GM21528 (cell line): ENCODE data around the gene GTF2IRD1.

Source experiments
- ATAC-seq: cut with Tn5 transposase; IDR thresholded peaks from one replicate; pipeline ENCODE4 v1.9.1; 2021; ENCODE audit warnings: mild to moderate bottlenecking, moderate library complexity; ENCODE audit not compliant: unreplicated experiment, low FRiP score

Gene GTF2IRD1

DNA sequence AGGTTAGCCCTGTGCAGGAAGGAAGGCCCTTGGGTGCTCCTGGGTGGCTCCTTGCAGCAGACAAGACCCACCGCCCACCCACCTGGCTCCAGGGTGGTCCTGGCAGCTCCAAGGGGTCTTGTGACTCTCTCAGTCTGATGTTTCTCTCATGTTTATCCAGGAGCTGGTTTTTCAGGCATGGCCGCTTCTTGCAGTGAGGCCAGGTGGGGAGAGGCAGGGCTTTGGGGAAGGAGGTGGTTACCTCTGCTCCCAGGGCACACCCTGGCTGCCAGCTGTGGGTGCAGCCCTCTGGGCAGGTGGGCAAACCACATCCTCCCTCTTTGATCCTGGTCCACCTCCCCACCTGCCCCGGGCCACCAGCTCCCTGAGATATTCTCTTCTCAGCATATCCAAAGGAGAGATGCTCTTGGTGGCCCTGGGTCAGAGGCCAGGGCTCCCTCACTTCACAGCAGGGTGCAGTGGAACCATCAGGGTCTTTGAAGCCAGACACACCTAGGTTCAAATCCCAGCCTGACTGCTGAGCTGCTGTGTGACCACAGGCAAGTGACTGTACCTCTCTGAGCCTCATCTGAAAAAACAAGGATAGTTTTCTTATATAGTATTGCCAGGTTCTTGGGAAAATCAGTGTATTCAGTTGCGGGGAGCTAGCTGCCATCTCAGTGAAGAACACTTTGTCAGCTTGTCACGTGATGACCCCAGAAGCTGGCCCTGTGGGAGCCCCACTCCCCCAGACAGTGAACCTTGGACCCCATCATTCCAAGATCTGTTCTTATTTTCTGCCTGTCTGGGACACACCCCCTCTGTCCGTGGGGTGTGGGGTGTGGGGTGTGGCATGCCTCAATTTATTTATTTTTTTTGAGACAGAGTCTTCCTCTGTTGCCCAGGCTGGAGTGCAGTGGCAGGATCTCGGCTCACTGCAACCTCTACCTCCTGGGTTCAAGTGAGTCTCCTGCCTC lies 11.5 kb downstream of the GTF2IRD1 start:
- ATAC-seq: no peak

DNA sequence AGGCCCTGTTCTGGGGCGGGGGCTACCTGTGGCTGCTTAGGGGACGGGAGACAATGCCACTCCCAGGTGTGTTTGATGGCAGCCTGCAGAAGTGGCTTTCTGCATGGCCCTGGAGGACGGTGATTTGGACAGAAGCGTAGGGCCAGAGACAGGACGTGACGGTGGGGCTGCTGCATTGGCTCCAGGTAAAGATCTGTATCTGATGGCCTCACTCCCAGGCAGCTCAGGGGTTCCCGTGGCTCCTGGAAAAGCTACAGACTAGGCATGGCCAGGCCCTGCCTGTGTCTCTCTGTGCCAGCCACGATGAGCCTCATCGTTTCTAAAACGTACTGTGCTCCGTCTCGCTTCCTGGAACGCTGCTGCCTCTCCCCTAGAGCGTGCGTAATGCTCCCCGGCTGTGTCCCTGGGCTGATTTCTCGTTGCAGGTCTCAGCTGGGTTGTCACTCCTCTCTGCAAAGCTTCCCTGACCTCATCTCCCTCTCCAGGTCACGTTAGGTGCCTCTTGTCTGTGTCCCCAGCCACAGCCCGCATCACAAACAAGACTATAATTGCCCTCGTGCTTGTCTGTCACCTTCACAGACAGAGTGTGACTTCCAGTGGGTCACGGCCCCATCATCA lies 12.6 kb downstream of the GTF2IRD1 start:
- no peak for ATAC-seq

DNA sequence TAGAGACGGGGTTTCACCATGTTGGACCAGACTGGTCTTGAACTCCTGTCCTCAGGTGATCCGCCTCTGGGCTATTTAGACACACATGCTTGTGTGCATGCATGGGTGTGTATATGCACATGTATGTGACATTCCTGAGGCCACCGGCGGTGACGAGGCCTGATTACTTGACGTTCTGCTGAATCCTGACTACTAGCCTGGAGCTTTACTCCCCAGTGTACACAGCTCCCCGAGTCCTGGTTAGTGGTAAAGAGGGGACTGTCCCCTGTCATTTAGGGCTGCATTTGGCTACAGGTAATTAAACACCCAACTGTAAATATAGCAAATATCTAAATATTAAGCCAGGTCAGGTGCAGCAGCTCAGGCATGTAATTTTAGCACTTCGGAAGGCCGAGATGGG lies 14.2 kb downstream of the GTF2IRD1 start:
- ATAC-seq: no peak

DNA sequence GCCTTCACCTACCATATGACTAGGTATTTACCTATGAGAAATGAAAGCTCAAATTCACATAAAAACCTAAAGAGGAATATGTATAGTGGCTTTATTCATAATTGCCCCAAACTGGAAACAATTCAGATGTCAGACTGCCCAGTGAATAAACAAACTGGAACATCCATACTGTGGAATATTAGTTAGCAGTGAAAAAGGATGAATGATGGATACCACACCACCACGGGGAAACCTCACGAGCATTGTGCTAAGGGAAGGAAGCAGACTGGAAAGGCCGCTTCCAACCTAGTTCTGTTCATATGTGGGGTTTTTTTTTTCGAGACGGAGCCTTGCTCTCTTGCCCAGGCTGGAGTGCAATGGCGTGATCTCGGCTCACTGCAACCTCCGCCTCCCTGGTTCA lies 16.8 kb downstream of the GTF2IRD1 start:
- ATAC-seq: no peak

DNA sequence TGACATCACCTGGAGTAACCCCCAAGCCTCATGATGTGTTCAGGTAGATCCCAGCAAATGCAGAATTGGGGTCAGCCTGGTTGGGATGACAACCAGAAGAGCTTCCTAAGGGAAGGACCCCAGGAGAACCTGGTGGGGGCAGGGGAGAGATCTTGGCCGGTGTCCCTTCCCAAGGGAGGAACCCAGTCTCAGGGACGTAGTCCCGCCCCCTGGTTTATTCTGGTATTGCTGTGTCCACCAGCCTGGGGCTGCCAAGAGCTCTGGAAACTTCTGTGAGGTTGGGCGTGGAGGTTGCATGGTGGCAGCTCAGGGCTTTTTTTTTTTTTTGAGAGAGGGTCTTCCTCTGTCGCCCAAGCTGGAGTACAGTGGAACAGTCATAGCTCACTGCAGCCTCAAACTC lies 19.4 kb downstream of the GTF2IRD1 start:
- ATAC-seq: no peak

DNA sequence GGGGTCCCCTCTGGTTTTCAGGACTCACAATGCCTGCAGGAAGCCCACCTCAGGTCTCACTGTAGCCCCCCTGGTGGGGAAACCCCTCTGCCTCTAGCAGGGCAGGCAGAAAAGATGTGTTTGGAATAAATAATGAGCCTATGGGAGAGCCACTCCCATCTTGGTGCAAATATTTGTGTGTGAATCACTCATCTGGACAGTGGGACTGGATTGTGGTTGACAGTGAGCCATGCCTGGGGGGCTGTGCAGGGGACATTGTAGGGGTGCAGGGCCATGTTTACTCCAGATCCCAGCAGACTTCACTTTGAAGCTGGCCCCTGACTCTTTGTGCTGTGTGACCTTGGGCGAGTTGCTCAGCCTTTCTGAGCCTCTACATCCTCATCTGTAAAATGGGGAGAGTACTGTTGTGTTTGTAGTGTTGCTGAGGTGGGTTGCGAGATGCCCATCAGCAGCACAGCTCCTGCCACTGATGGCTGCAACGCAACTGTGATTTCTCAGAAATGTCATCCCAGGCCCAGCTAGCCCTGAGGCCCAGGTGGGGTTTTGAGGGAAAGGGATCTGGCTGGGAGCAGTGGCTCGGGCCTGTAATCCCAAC lies 20.7 kb downstream of the GTF2IRD1 start:
- no peak for ATAC-seq

DNA sequence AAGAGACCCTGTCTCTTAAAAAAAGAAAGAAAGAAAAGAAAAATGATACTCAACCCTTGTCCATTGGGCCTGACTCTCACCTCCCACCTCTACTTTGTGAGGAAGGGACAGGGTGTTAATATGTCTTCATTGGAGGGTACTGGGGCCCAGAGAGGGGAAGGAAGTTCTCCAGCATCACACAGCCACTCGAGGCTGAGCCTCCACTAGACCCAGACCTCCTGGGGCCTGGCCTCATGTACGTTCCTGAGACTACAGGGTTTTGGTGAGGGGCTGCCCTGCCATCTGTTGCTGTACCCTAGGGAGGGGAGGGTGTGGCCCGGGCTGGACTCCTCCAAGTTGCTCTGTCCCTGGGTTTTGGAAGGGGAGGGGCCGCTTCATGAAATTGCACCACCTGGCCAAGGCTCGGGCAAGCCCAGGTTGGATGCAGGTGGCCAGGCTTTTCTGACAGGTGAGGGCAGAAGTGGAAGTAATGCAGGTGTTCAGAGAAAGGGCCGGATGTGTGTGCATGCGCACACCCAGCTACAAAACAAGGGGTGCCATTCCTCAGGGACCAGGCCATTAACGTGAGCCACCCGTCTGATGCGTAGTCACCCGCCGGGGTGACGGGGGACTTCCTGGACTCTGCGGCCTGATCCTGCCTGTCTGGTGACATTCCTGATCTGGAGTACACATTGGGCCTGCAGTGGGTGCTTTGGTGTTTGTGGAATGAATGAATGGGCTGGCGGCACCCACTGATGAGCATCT lies 21.7 kb downstream of the GTF2IRD1 start:
- no peak for ATAC-seq

DNA sequence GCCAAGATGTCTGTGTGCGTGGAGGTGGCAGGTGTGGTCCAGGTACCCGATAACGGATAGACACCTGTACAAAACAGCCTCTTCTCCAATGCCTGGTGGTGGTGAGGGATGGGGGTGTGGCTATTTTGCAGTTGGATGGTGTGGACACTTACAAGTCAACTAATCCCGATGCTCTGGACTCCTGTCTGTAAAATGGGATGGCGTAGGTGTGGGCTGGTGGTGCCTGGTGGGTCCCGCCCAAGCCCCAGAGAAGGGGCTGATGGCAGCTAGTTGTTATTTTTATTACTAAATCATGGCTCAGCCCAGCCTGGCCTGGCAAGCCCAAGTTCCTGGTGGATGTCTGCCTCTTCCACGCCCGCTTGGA lies 22.3 kb downstream of the GTF2IRD1 start:
- no peak for ATAC-seq

DNA sequence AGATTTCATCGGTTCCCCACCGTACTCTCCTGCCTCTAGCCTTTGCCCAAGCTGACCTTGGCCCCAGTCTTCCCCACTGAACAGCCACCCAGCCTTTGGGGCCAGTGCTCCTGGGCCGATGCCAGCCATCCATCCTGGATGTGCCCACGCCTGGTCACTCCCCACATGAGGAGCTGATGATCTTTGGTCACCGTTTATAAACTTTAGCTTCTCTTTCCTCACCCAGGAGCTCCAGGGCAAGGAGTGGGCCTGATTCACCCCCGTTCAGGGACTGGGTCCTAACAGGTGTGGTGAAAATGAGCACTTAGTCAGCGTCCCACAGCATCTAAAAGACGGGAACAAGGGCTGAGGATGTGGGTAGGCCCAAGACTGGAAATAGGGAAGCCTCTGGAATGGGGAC lies 22.9 kb downstream of the GTF2IRD1 start:
- ATAC-seq: no peak

DNA sequence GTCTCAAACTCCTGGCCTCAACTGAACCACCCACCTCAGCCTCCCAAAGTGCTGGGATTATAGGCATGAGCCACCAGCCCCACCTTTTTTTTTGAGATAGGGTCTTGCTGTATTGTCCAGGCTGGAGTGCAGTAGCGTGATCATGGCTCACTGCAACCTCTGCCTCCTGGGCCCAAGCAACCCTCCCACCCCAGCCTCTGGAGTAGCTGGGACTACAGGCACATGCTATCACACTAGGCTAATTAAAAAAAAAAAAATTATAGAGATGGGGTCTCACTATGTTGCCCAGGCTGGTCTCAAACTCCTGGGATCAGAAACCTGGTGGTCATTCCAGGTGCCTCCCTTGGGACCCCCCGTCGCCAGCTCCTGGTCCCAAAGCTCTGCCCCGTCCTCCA lies 25.0 kb downstream of the GTF2IRD1 start:
- no peak for ATAC-seq

DNA sequence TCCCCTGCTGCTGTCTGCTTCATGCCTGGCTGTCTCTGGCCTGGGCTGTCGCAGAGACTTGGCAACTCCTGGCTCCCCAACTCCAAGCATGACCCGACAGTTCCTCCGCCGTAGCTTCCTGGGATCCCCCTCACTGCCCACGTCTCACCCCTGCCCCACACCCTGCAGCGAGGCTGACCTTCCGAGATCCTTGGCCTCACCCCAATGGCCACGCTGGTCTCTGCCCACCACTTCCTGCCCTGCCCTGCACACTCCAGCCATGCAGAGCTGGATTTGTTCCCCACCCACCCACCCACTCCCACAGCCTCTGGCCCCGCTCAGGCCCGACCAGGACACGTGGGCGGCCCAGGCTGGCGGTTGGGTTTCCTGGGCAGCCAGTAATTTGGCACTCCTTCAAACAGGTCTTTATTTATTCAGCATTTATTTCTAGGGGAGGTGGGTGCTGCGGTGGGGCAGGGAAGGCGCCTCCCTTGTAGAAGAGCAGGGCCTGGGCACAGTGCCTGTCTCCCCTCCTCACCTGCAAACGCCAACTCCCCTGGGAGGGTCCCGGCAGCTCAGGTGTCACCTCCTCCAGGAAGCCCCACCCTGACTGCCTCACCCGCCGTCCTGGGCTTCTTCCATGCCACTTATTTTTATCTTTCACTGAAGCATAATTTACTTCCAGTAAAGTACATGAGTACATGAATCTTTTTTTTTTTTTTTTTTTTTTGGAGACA lies 25.5 kb downstream of the GTF2IRD1 start:
- no peak for ATAC-seq

DNA sequence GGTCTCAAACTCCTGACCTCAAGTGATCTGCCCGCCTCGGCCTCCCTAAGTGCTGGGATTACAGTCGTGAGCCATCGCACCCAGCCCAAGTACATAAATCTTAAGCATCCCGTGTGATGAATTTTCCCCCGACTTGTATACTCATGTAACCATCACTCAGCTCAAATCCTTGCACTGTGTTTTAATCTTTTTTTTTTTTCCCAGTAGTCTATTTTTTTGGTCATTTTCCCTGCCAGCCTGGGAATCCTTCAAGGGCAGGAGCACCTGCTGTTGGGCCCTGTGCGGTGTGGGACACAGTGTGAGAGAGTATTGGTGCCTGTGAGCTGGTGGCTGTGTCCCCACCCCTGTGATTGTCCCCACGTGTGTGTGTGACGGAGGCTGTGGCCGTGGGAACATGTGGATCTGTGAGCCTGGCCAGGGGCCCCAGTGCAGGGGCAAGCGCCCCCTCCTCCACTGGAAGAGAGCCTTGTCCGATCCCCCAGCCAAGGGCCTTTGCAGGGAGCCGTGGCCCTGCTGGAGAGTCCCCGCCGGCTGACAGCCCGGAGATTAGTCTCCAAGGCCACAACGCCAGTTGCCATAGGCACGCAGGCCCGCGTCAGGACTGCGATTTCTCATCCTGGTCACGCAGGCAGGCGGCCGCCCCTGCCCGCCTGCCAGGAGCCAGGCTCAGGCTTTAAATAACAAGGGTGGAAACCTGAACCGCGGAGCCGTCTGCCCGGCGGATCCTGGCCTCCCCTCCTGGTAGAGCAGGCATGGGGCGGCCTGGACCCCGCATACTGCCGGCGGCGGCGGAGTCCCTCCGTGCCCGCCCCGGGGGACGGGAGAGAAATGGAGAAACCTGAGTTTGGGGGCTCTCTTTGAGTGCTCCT lies 26.5 kb downstream of the GTF2IRD1 start:
- ATAC-seq: no peak

DNA sequence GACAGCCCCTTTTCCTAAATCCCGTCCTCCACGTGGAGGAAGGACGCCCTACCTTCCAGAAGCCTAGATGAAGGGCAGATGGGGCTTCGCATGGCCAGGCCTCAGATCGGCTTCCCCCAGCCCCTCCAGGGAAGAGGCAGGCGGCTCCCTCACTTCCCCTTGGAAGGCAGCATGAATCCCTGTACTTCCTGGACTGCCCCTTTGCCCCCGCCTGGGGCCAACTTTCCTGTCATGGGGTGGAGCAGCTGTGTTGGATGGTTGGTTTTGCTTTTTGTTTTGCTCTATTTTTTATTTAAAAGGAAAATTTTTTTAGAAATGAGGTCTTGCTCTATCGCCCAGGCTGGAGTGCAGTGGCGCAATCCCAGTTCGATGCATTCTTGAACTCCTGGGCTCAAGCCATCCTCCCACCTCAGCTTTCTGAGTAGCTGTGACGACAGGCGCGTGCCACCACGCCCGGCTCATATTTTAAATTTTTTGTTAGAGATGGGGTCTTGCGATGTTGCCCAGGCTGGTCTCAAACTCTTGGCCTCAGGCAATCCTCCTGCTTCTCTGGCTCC lies 27.2 kb downstream of the GTF2IRD1 start:
- ATAC-seq: no peak

DNA sequence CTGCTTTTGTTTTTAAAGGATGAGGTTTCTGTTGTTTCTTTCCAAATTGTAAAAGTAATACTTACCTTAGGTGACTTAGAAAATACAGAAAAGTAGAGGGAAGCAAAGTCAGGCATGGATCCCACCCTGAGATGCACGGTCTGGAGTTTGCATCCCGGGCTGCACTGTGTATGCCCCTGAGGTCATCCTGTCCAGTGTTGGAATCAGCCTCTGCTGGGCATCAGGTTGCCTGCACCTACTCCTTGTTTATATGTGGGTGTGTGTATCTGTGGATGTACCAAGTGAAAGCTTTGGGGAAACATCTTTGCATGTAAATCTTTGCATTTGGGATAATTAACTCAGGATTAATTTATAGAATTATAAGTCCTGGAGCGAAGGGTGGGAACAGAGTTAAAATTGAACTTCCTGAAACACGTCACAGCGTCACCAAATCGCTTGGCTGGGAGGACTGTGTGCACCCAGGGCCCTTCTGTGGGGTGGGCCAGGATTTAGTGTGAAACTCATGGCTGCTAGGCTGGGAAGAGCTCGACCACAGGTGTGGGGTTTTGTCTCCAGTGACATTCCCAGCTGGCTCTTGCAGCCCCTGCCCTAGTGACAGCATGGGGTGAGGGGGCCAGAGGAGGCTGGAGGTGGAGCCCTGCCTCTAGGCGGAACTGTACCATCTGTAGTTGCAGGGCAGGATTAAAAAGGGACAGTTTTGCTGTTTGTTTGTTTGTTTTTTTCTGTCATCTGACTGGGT lies 27.9 kb downstream of the GTF2IRD1 start:
- ATAC-seq: no peak

DNA sequence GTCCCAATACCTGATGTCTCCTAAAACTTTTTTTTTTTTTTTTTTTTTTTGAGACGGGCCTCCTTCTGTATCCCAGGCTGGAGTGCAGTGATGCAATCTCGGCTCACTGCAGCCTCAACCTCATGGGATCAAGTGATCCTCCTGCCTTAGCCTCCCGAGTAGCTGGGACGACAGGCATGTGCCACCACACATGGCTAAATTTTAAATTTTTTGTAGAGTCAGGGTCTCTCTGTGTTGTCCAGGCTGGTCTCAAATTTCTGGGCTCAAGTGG lies 28.4 kb downstream of the GTF2IRD1 start:
- ATAC-seq: no peak

DNA sequence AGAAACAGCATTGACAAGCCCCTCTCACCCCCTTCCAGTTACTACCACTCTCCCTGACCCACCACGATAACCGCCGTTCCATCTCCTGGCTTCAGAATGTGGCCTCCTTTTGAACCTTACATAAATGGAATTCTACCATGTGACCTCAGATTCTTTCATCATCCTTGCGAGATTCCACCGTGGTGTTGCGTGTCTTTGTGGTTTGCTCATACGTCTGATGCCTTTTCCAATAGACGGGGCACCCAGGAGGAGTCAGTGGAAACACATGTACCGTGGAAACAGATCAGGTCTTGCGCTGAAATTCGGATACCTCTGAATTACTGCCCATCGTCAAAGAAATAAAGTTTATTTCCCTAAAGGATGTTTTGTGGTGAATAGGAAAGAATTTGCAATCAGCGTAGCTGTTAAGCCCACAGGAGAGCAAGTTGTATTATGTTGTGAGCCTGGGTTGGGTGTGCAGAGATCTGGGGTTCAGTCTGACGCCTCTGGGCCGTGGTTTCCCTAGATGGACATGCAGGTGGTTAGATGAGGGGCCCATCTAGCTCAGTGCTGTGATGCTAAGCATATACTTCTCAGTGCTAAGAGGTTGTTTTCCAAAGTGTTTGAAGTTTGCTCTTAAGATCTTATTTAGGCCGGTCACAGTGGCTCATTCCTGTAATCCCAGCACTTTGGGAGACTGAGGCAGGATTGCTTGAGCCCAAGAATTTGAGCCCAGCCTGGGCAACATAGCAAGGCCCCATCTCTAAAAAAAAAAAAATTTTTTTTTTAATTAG lies 29.1 kb downstream of the GTF2IRD1 start:
- ATAC-seq: no peak

DNA sequence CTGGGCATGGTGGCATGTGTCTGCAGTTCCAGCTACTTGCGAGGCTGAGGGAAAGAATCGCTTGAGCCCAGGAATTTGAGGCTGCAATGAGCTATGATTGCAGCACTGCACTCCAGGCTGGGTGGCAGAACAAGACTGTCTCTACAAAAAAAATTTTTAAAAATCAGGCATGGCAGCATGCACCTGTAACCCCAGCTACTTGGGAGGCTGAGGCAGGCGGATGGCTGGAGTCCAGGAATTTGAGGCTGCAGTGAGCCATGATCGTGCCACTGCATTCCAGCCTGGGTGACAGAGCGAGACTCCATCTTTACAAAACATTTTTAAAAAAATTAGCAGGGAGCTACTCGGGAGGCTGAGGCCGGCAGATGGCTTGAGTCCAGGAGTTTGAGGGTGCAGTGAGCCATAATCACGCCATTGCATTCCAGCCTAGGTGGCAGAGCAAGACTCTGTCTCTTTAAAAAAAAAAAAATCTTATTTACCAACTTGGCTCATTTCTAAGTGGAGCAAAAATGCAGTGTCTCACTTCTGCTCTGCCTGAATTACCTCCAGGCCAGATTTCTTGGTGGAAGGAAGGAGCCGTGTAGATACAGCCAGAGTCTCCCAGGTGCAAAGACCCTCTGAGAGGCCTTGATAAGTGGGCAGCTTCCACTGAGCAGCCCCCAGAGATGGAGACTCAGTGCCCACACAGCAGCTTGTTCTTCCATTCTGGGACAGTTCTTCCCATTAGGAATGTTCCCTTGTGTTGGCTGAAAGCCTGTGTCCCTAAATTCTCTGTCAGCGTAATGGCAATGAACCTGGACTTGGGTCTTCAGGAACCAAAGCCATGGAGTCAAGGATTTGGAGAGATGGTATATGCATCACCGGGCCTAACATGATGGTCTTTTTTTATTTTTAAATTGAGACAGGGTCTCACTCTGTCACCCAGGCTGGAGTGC lies 30.0 kb downstream of the GTF2IRD1 start:
- ATAC-seq: no peak
